ENCODE measurements around the gene UXS1. TPM values are rescaled to one million over a fixed set of nuclear protein-coding genes. Genes with fewer than 3 reads are reported as not detected.

The UXS1 gene
- total RNA-seq, 5 donors from 2014 or later (not counting 1 experiment from before 2014, with no cell fraction given): 90.8 to 167 (median 145) TPM

- ChIA-PET CTCF (no interaction called here), POLR2A (interaction anchor here (0.6 to 0.8 kb wide), 2 partner anchors 179 to 293 kb away, joined by 3 to 4 read pairs; no protein-coding TSS in a partner anchor)
- Mint-ChIP-seq H3K27ac (peak overlapping the region; percentile 86 to 96), H3K4me1 (peaks cover 94 to 97% (median 94%) of the 10 kb centered on the region in 3 donors), H3K4me3 (peak overlapping the region in 1 of 3 donors; percentile 5), H3K36me3 (peaks cover 57% of the 10 kb centered on the region), H3K9me3 (peaks cover 0 to 12% (median 4%) of the 10 kb centered on the region in 3 donors), H3K27me3 (no peaks in the 10 kb centered on the region)
- DNase-seq (no peak), ATAC-seq (replicated peaks in 1 of 4) (no peak)
- Histone ChIP-seq H3K4me1 (ENCODE audit: control insufficient read depth in 1 of 2, extremely low read depth in 1 of 2, insufficient read depth in 2 of 2, low read length in 2 of 2) (peaks cover 54 to 64% of the 10 kb centered on the region in 2 experiments), H3K27me3 (replicated peaks in 1 of 2; ENCODE audit: control insufficient read depth in 2 of 2, extremely low read depth in 1 of 2, insufficient read depth in 2 of 2, low read length in 1 of 2) (no peaks in the 10 kb centered on the region), H3K36me3 (ENCODE audit: control insufficient read depth in 2 of 2, extremely low read depth in 1 of 2, insufficient read depth in 1 of 2, low read length in 1 of 2) (peaks cover 0 to 3% of the 10 kb centered on the region in 2 donors), H3K9me3 (peaks cover 2% of the 10 kb centered on the region), H3K27ac (ENCODE audit: low read length) (peak overlapping the region; percentile 32), H3K4me3 (ENCODE audit: control insufficient read depth in 1 of 2, extremely low read depth in 1 of 2, low read length in 1 of 2) (no peak overlapping the region)
- WGBS (ENCODE audit: insufficient coverage): 100% methylated on average over 1 of the region's 4 CpGs
These were observed 103.0 kb downstream of the UXS1 start for GRCh38 chr2:106090916-106091618.

- DNase-seq: no peak
- CTCF ChIA-PET: interaction anchor here in 1 of 2 donors (0.8 kb wide), 1 partner anchor 748 kb away, joined by 3 read pairs; no protein-coding TSS in a partner anchor
- Mint-ChIP-seq H3K27ac (peak overlapping the region; percentile 86 to 96), H3K36me3 (peaks cover 55% of the 10 kb centered on the region), H3K4me1 (peaks cover 96 to 100% (median 97%) of the 10 kb centered on the region in 3 donors), H3K9me3 (peaks cover 0 to 12% (median 4%) of the 10 kb centered on the region in 3 donors), H3K4me3 (peak overlapping the region in 1 of 3 donors; percentile 45), H3K27me3 (no peaks in the 10 kb centered on the region)
- peaks cover 55 to 58% of the 10 kb centered on the region in 2 experiments for H3K4me1 ChIP-seq (ENCODE audit: control insufficient read depth in 1 of 2, extremely low read depth in 1 of 2, insufficient read depth in 2 of 2, low read length in 2 of 2)
- POLR2A ChIA-PET: interaction anchor here in 1 of 2 donors (0.6 kb wide), 1 partner anchor 306 kb away, joined by 3 read pairs; no protein-coding TSS in a partner anchor
- peaks cover 2% of the 10 kb centered on the region for H3K9me3 ChIP-seq
- peak overlapping the region; percentile 32 for H3K27ac ChIP-seq (ENCODE audit: low read length)
- no peak for ATAC-seq (replicated peaks in 1 of 4)
- WGBS (ENCODE audit: insufficient coverage): 25% methylated on average over 1 of the region's 1 CpG
- no peaks in the 10 kb centered on the region for H3K27me3 ChIP-seq (replicated peaks in 1 of 2; ENCODE audit: control insufficient read depth in 2 of 2, extremely low read depth in 1 of 2, insufficient read depth in 2 of 2, low read length in 1 of 2)
- no peak overlapping the region for H3K4me3 ChIP-seq (ENCODE audit: control insufficient read depth in 1 of 2, extremely low read depth in 1 of 2, low read length in 1 of 2)
- H3K36me3 ChIP-seq (ENCODE audit: control insufficient read depth in 2 of 2, extremely low read depth in 1 of 2, insufficient read depth in 1 of 2, low read length in 1 of 2): peaks cover 0 to 3% of the 10 kb centered on the region in 2 donors
These were observed 104.5 kb downstream of the UXS1 start for GRCh38 chr2:106089611-106090010.

- 15% methylated on average over 4 of the region's 9 CpGs for WGBS (ENCODE audit: insufficient coverage)
- Histone ChIP-seq H3K4me1 (ENCODE audit: control insufficient read depth in 1 of 2, extremely low read depth in 1 of 2, insufficient read depth in 2 of 2, low read length in 2 of 2) (peaks cover 25 to 28% of the 10 kb centered on the region in 2 experiments), H3K36me3 (ENCODE audit: control insufficient read depth in 2 of 2, extremely low read depth in 1 of 2, insufficient read depth in 1 of 2, low read length in 1 of 2) (peaks cover 0 to 3% of the 10 kb centered on the region in 2 donors), H3K9me3 (peaks cover 2% of the 10 kb centered on the region), H3K4me3 (ENCODE audit: control insufficient read depth in 1 of 2, extremely low read depth in 1 of 2, low read length in 1 of 2) (no peak overlapping the region), H3K27me3 (replicated peaks in 1 of 2; ENCODE audit: control insufficient read depth in 2 of 2, extremely low read depth in 1 of 2, insufficient read depth in 2 of 2, low read length in 1 of 2) (no peaks in the 10 kb centered on the region), H3K27ac (ENCODE audit: low read length) (peak overlapping the region; percentile 61)
- peaks cover 65 to 73% (median 70%) of the 10 kb centered on the region in 3 donors for H3K4me1 Mint-ChIP-seq
- ATAC-seq (replicated peaks in 1 of 4): peak; percentile 91 to 96 (median 92)
- peak; percentile 39 to 79 (median 60) for DNase-seq
- CTCF ChIA-PET: interaction anchor here in 1 of 2 donors (0.6 to 1.6 kb wide), 6 partner anchors 10 to 508 kb away, joined by 3 to 5 read pairs (median 3); no protein-coding TSS in a partner anchor
- H3K27ac Mint-ChIP-seq: peak overlapping the region; percentile 93 to 94
- POLR2A ChIA-PET: interaction anchor here in 1 of 2 donors (1.0 kb wide), 1 partner anchor 9 kb away, joined by 3 read pairs; no protein-coding TSS in a partner anchor
- H3K4me3 Mint-ChIP-seq: peak overlapping the region; percentile 49 to 72 (median 57)
- peaks cover 19% of the 10 kb centered on the region for H3K36me3 Mint-ChIP-seq
- peaks cover 0 to 12% (median 4%) of the 10 kb centered on the region in 3 donors for H3K9me3 Mint-ChIP-seq
- H3K27me3 Mint-ChIP-seq: no peaks in the 10 kb centered on the region
These were observed 108.7 kb downstream of the UXS1 start for GRCh38 chr2:106085181-106085940.

GRCh38 chr2:106080959-106081358, 113.1 kb downstream of the UXS1 start:
- no peak overlapping the region for H3K27ac Mint-ChIP-seq
- no peaks in the 10 kb centered on the region for H3K36me3 Mint-ChIP-seq
- no CpG with 5 or more reads among the region's 6 CpGs for WGBS (ENCODE audit: insufficient coverage)
- H3K27me3 ChIP-seq (replicated peaks in 1 of 2; ENCODE audit: control insufficient read depth in 2 of 2, extremely low read depth in 1 of 2, insufficient read depth in 2 of 2, low read length in 1 of 2): no peaks in the 10 kb centered on the region
- H3K36me3 ChIP-seq (ENCODE audit: control insufficient read depth in 2 of 2, extremely low read depth in 1 of 2, insufficient read depth in 1 of 2, low read length in 1 of 2): no peaks in the 10 kb centered on the region
- no peak overlapping the region for H3K27ac ChIP-seq (ENCODE audit: low read length)
- H3K4me1 Mint-ChIP-seq: peaks cover 46 to 61% (median 53%) of the 10 kb centered on the region in 3 donors
- ChIA-PET CTCF (no interaction called here), POLR2A (no interaction called here)
- DNase-seq (no peak), ATAC-seq (replicated peaks in 1 of 4) (no peak)
- no peaks in the 10 kb centered on the region for H3K9me3 ChIP-seq
- H3K27me3 Mint-ChIP-seq: no peaks in the 10 kb centered on the region
- H3K4me3 Mint-ChIP-seq: no peak overlapping the region
- peaks cover 24 to 27% of the 10 kb centered on the region in 2 experiments for H3K4me1 ChIP-seq (ENCODE audit: control insufficient read depth in 1 of 2, extremely low read depth in 1 of 2, insufficient read depth in 2 of 2, low read length in 2 of 2)
- no peak overlapping the region for H3K4me3 ChIP-seq (ENCODE audit: control insufficient read depth in 1 of 2, extremely low read depth in 1 of 2, low read length in 1 of 2)
- no peaks in the 10 kb centered on the region for H3K9me3 Mint-ChIP-seq

GRCh38 chr2:106078096-106078495, 116.0 kb downstream of the UXS1 start:
- no CpG with 5 or more reads among the region's 5 CpGs for WGBS (ENCODE audit: insufficient coverage)
- ChIA-PET POLR2A (no interaction called here), CTCF (no interaction called here)
- H3K4me1 ChIP-seq (ENCODE audit: control insufficient read depth in 1 of 2, extremely low read depth in 1 of 2, insufficient read depth in 2 of 2, low read length in 2 of 2): peaks cover 17 to 24% of the 10 kb centered on the region in 2 experiments
- peak; percentile 73 to 85 (median 78) for ATAC-seq (replicated peaks in 1 of 4)
- H3K4me3 Mint-ChIP-seq: peak overlapping the region; percentile 39 to 53 (median 48)
- no peaks in the 10 kb centered on the region for H3K36me3 Mint-ChIP-seq
- H3K4me3 ChIP-seq (ENCODE audit: control insufficient read depth in 1 of 2, extremely low read depth in 1 of 2, low read length in 1 of 2): no peak overlapping the region
- no peaks in the 10 kb centered on the region for H3K27me3 Mint-ChIP-seq
- H3K9me3 ChIP-seq: no peaks in the 10 kb centered on the region
- DNase-seq: peak in 2 of 35 experiments; percentile 29 to 47
- peaks cover 33 to 59% (median 38%) of the 10 kb centered on the region in 3 donors for H3K4me1 Mint-ChIP-seq
- peak overlapping the region; percentile 89 to 96 for H3K27ac Mint-ChIP-seq
- H3K27me3 ChIP-seq (replicated peaks in 1 of 2; ENCODE audit: control insufficient read depth in 2 of 2, extremely low read depth in 1 of 2, insufficient read depth in 2 of 2, low read length in 1 of 2): no peaks in the 10 kb centered on the region
- no peaks in the 10 kb centered on the region for H3K9me3 Mint-ChIP-seq
- H3K27ac ChIP-seq (ENCODE audit: low read length): no peak overlapping the region
- H3K36me3 ChIP-seq (ENCODE audit: control insufficient read depth in 2 of 2, extremely low read depth in 1 of 2, insufficient read depth in 1 of 2, low read length in 1 of 2): no peaks in the 10 kb centered on the region

- ATAC-seq (replicated peaks in 1 of 4) (peak in 2 of 4 experiments; percentile 42 to 46), DNase-seq (peak in 1 of 35 experiments; percentile 47)
- ChIA-PET CTCF (no interaction called here), POLR2A (no interaction called here)
- Histone ChIP-seq H3K9me3 (no peaks in the 10 kb centered on the region), H3K27me3 (replicated peaks in 1 of 2; ENCODE audit: control insufficient read depth in 2 of 2, extremely low read depth in 1 of 2, insufficient read depth in 2 of 2, low read length in 1 of 2) (no peaks in the 10 kb centered on the region), H3K4me3 (ENCODE audit: control insufficient read depth in 1 of 2, extremely low read depth in 1 of 2, low read length in 1 of 2) (no peak overlapping the region), H3K36me3 (ENCODE audit: control insufficient read depth in 2 of 2, extremely low read depth in 1 of 2, insufficient read depth in 1 of 2, low read length in 1 of 2) (no peaks in the 10 kb centered on the region), H3K27ac (ENCODE audit: low read length) (no peak overlapping the region), H3K4me1 (ENCODE audit: control insufficient read depth in 1 of 2, extremely low read depth in 1 of 2, insufficient read depth in 2 of 2, low read length in 2 of 2) (peaks cover 17 to 25% of the 10 kb centered on the region in 2 experiments)
- WGBS (ENCODE audit: insufficient coverage): 38% methylated on average over 1 of the region's 1 CpG
- Mint-ChIP-seq H3K36me3 (no peaks in the 10 kb centered on the region), H3K4me3 (peak overlapping the region in 1 of 3 donors; percentile 48), H3K4me1 (peaks cover 33 to 58% (median 38%) of the 10 kb centered on the region in 3 donors), H3K9me3 (no peaks in the 10 kb centered on the region), H3K27me3 (no peaks in the 10 kb centered on the region), H3K27ac (no peak overlapping the region)
These were observed 117.2 kb downstream of the UXS1 start for GRCh38 chr2:106076941-106077340.

Data from T-cell (primary cell).